HCT116 (cell line): ENCODE results near the gene RTN1.

Experiments used
- CTCF ChIP-seq, 3 experiments: fragments of 200-600 bp in 1 of 3; sonication (generic) in 1 of 3; IDR thresholded peaks in 2 of 3; conservative IDR thresholded peaks in 1 of 3; 2 replicates each; pipeline ENCODE4 v1.5.1; 2012 to 2017; ENCODE audit warnings: low read depth in 2 of 3, low read length in 2 of 3, antibody characterized with exemption in 1 of 3, borderline replicate concordance in 1 of 3, control low read depth in 1 of 3, mild to moderate bottlenecking in 1 of 3, mixed read lengths in 1 of 3, mixed run types in 1 of 3, moderate library complexity in 1 of 3; ENCODE audit not compliant: insufficient read depth in 1 of 3
- EZH2 ChIP-seq: fragments of 200-600 bp; sonication (generic); IDR thresholded peaks from 2 replicates; pipeline ENCODE4 v1.6.1; 2017; ENCODE audit warnings: antibody characterized with exemption, mixed run types
- EZH2phosphoT487 ChIP-seq: fragments of 200-600 bp; IDR thresholded peaks from 2 replicates; pipeline ENCODE4 v1.6.1; 2018; ENCODE audit warnings: antibody characterized with exemption, borderline replicate concordance
- RAD21 ChIP-seq: IDR thresholded peaks from 2 replicates; pipeline ENCODE4 v1.6.1; 2012; ENCODE audit warnings: low read depth, mild to moderate bottlenecking
- ZNF274 ChIP-seq: fragments of 200-500 bp; sonication (Bioruptor generic); IDR thresholded peaks from 2 replicates; pipeline ENCODE4 v1.6.1; 2014; ENCODE audit warnings: mild to moderate bottlenecking, low read depth, low read length, inconsistent platforms

- TF ChIP-seq EZH2phosphoT487 (no peak), CTCF (IDR thresholded peaks at IDR 0.05 in 2 of 3, conservative IDR thresholded peaks at IDR 0.05 in 1 of 3; ENCODE audit: borderline replicate concordance in 1 of 3, insufficient read depth in 1 of 3, low read depth in 2 of 3, low read length in 2 of 3) (no peak), RAD21 (no peak), EZH2 (no peak), ZNF274 (no peak)
Observed at GRCh38 chr14:59827401-59827800, 43.2 kb downstream of the RTN1 start.
